Gastrocnemius medialis (tissue), 4 donors: ENCODE data around the gene CAPRIN1.
"Not testable (repeated sequence)": the region's sequence is repeated elsewhere in the genome, so short reads cannot be mapped to it uniquely, and the experiment has no call there.

ENCODE experiments used
- CTCF ChIP-seq, 5 experiments: fragments of 450-650 bp in 3 of 5; fragments of 200-600 bp in 2 of 5; sonication (generic) in 2 of 5; IDR thresholded peaks in 4 of 5; conservative IDR thresholded peaks in 1 of 5; 1 replicate in 4 of 5; 2 replicates in 1 of 5; pipeline ENCODE4 v1.5.1; 2016 to 2019; ENCODE audit warnings: antibody characterized with exemption in 5 of 5, mild to moderate bottlenecking in 3 of 5, moderate library complexity in 3 of 5
- POLR2A ChIP-seq, 2 donors: fragments of 450-650 bp; IDR thresholded peaks; one replicate each; pipeline ENCODE4 v1.6.1; 2017; ENCODE audit warnings: antibody characterized with exemption in 2 of 2, mild to moderate bottlenecking in 2 of 2, moderate library complexity in 2 of 2

DNA sequence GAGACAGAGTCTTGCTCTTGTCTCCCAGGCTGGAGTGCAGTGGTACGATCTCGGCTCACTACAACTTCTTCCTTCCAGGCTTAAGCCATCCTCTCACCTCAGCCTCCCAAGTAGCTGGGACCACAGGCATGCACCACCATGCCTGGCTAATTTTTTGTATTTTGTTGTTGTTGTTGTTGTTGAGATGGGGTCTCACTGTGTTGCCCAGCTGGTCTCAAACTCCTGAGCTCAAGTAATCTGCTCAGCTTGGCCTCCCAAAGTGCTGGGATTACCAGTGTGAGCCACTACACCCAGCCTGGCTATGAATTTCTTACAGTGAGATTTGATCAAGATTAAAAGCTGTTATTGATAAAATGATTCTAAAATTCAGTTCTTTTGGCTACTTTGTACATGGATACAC is 43.4 kb downstream of the CAPRIN1 start:
- TF ChIP-seq CTCF (IDR thresholded peaks at IDR 0.05 in 4 of 5, conservative IDR thresholded peaks at IDR 0.05 in 1 of 5); POLR2A (IDR thresholded peaks at IDR 0.05): not testable (repeated sequence)
